ENCODE measurements around the gene SYT6.
"Not testable (repeated sequence)": the region's sequence is repeated elsewhere in the genome, so short reads cannot be mapped to it uniquely, and the experiment has no call there.

The SYT6 gene

GRCh38 chr1:114090738-114091505, 62.7 kb downstream of the SYT6 start:
- DNase-seq: no peak

- no peak for DNase-seq
These were observed 64.0 kb downstream of the SYT6 start for GRCh38 chr1:114089502-114090138.

DNA sequence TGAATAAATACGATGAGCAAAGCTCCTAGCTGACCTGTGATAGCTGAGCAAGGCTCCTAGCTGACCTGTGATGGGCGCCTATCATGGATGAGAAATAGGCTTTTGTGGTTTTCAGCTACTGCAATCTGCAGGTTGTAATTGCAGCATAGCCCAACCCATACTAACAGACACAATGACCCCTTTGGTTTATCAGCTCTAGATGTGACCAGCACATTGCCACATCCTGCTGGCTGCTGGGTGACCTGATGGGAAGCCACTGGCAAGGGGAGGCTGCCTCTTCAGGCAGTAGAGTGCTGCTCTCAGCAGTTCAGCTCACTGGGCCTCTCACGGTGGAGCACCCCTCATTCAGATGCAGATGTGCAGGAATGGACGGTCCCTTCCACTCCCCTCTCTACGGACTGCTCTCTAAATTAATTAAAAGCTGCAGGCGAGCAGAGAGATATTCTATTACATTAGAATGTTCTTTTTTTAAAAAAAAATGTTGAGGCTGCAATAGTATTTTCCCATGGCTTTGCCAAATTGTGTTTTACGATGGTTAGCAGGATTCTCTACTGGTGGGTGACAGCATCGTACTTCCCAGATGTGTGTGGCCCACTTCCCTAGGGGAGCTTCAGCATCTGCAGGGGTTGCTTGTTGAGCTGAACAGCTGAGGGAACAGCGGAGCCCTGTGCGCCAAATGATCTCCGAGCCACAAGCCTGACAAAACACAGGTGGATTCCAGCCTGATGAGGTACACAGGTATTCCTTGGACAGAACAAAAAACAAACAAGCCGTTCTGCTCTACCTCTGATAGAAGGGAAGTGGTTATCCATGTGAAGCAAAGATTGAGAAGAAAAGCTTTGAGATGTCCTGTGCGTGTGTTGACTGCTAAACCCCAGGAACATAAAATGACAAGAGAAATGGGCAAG, 65.0 kb downstream of the SYT6 start:
- DNase-seq: peak; percentile 95

- no peak for DNase-seq
These were observed 66.2 kb downstream of the SYT6 start for GRCh38 chr1:114087495-114087894.

DNA sequence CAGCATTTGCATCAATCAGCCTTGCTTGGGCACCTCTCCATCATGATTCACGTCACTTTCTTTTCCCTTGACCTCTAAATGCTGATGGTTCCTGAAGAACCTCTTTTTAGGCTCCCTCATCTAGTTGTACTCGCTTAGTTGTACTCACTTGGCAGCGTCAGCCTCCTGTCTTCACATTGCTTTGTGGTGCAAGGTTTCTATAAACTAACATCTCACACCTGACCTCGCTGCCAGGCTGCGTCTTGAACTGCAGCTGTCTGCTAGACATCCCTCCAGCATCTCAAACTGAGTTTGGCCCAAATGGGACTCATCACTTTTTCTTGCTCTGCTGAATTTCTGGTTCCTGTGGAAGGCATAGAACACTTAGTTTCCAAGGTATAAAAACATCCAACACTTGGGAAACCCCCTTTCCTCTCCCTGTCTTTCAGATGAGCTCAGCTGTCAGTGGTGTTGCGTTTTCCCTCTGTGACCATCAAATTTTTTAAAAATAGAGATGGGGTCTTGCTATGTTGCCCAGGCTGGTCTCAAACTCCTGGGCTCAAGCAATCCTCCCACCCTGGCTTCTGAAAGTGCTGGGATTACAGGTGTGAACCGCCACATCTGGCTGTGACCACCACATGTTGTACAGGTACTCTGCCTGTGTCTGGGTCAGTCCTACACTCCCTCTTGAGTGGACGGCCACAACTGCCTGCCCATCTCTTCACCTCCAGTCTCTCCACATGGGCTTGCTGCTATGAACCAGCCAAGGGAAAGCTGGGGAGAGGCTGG, 66.9 kb downstream of the SYT6 start:
- no peak for DNase-seq

GRCh38 chr1:114082867-114083585, 70.6 kb downstream of the SYT6 start:
- DNase-seq: peak; percentile 55

GRCh38 chr1:114082304-114082630, 71.4 kb downstream of the SYT6 start:
- no peak for DNase-seq

- DNase-seq: peak; percentile 60
These were observed 72.0 kb downstream of the SYT6 start for GRCh38 chr1:114081437-114082303.

DNA sequence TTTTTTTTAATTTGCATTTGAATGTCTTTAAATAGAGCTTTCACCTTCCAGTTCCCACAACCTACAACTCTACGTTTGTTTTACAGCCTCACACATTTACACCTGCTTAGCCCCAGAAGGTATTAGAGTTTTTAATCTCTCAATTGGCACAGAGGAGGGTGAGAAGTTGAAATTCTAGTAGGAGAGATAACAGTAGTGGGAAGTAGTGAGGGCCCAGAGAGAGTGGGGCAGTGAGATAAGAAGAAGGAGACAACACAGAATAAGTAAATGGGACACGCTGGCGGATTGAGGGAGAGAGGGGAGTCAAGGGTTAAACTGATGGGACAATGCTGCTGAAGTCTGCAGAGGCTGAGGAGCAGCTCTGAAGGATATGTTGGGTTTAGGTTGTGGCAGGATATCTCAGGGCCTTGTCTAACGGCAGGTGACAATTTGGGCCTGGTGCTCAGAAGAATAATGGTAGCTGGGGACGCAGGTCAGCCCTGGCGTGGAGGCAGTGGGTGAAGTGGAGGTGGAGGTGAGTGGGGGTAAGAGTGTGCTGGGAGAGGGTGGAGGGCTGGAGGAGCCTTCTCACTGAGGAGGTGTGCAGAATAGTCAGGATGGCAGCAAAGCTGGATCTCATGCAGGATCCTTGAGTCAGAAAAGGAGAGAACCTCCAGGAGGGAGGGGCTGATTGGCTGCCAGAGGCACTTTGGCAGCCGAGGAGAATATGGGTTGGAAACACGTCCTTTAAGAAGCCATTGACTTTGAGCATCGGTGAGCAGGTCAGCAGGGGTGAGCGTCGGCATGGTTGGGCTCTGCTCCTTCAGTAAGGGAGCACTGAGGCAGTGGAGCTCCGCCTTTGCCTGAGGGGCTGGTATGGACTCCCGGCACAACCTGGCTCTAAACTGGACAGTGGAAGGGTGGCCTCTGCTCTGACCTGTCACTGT, 72.9 kb downstream of the SYT6 start:
- peak; percentile 92 for DNase-seq

- no peak for DNase-seq
These were observed 74.0 kb downstream of the SYT6 start for GRCh38 chr1:114079596-114080190.

DNA sequence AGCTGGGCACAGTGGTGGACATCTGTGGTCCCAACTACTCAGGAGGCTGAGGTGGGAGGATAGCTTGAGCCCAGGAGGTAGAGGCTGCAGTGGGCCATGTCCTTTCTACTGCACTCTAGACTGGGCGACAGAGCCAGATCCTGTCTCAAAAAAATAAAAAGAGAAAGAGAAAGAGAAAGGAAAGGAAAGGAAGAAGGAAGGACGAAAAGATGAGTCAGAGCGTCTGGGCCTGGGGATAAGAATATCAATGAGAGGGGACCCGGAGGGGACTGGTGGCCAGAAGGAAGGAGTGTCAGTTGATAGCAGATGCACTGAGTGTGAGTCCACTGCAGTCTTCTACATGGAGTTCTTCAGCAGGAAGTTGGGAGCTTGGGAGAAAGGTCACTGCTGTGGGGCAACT, 75.6 kb downstream of the SYT6 start:
- DNase-seq: peak; percentile 96

- DNase-seq: no peak
These were observed 76.5 kb downstream of the SYT6 start for GRCh38 chr1:114077188-114077587.

DNA sequence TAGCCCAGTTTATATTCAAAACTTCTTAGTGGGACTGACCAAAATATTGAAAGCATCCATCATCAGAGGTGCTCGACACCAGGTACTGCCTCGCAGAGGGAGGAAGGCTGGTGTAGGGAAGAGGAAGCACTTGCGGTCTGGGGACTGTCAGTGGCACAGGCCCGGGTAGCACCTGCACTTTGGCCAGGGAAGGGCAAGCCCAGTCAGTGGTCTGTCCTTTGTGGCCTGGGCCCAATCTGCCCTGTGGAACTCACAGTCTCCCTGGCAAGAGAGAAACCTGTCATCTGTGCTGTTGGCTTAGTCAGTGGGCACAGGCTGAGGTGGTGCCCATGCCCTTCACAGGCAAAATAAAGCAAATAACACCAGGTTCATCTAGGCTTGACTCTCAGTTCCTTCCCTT, 77.4 kb downstream of the SYT6 start:
- no peak for DNase-seq

DNA sequence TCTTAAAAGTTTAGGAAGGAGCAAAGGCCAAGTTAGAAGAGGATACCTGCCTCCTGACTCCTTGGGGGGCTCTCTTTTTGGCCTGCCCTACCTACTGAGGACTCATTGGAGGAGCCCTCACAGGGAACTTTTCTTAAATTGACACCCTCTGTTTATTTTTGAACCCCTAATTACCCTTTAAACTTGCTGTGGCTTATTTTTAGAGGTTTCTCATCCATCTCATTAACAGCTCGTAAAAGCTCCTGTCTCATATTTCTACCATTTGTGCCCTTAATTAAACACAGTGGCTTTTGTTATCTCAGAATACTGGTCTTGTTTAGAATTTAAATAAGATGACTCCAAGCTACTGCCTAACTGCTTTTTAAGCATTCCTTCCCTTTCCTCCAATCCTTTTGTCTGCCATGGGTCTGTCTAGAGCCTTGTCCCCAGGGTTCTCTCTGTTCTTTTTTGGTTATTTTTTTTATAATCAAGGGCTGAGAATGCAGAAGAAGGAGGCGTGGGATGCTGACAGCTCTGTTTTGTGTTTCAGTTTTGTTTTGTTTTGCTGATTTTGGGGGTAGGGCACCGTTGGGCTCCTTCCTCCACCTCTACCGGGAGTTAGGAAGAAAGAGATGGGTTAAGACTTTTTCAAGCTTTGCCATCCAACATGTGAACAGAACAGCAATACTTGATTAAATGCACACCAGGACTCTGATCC, 78.0 kb downstream of the SYT6 start:
- peak; percentile 27 for DNase-seq

DNA sequence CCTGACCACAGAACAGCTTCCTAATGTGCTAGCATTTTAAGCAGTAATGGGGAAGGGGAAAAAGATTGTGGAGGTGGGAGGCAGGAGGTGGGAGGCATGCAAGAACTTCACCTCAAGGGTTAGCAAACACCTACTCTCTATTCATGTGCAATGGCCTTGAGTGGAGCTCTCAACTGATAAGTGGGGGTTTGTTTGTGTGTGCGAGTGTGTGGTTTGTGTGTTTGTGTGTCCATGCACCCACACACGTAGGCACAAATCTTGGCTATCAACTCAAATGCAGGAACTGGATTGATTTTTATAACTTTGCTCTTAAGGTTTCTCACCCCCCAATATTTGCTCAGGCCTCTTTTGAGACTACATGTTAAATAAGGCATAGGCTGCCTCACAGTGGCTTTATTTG, 78.6 kb downstream of the SYT6 start:
- no peak for DNase-seq

- peak; percentile 26 for DNase-seq
These were observed 81.4 kb downstream of the SYT6 start for GRCh38 chr1:114072246-114072645.

- not testable (repeated sequence) for DNase-seq
These were observed 83.9 kb downstream of the SYT6 start for GRCh38 chr1:114069762-114070161.

DNA sequence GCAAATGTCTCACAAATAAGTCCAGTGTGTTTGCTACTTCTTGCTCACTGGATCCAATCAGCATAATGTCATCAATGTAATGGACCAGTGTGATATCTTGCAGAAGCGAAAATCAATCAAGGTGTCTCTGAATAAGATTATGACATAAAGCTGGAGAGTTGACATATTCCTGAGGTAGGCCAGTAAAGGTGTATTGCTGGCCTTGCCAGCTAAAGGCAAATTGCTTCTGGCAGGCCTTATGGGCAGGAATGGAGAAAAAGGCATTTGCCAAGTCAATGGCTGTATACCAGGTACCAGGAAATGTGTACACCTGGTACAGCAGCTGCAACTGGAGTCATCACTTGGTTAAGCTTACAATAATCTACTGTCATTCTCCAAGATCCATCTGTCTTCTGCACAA, 85.0 kb downstream of the SYT6 start:
- not testable (repeated sequence) for DNase-seq

DNA sequence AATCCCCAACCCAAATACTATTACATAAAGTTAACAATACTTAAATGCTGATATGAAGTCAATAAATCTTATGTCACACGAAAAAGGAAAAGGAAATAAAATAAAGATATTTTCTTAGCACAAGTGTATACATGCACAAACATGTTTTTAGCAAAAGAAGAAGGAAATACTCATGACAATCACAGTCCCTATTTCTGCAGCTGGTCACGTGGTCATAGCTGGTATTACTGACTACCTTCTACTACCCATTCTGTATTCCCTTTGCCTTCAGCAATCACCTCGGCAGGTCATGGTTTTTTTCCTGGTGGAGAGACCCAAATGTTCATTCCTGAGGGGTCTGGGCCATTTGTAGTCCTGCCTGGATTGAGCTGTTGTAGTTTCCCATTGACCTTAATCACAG, 88.0 kb downstream of the SYT6 start:
- not testable (repeated sequence) for DNase-seq
